Suprapubic skin (tissue), 4 donors: Measurements from ENCODE around the gene ADAMTS10. TPM values are rescaled to one million over a fixed set of nuclear protein-coding genes. Genes with fewer than 3 reads are reported as not detected.
A peak's percentile ranks its signal among the peaks of the same experiment; 100 is the strongest.
"Not testable (repeated sequence)": the region's sequence is repeated elsewhere in the genome, so short reads cannot be mapped to it uniquely, and the experiment has no call there.

Experiments
- DNase-seq, 2 donors: peaks; one replicate each; pipeline ENCODE4 v3.0.0-alpha.2; 2019; ENCODE audit warnings: low spot score in 2 of 2
- H3K27ac ChIP-seq: fragments of 200-600 bp; sonication (generic); one replicate; pipeline ENCODE4 v1.5.1; 2019
- H3K27me3 ChIP-seq: fragments of 200-600 bp; sonication (generic); one replicate; pipeline ENCODE4 v1.5.1; 2019
- H3K36me3 ChIP-seq: fragments of 200-600 bp; sonication (generic); one replicate; pipeline ENCODE4 v1.5.1; 2019
- H3K4me1 ChIP-seq: fragments of 200-600 bp; sonication (generic); one replicate; pipeline ENCODE4 v1.5.1; 2019
- H3K4me3 ChIP-seq: fragments of 200-600 bp; sonication (generic); one replicate; pipeline ENCODE4 v1.5.1; 2019; ENCODE audit warnings: mild to moderate bottlenecking
- H3K9me3 ChIP-seq: fragments of 200-600 bp; sonication (generic); one replicate; pipeline ENCODE4 v1.5.1; 2019
- CTCF ChIP-seq, 2 donors: fragments of 200-600 bp in 1 of 2; fragments of 450-650 bp in 1 of 2; sonication (generic) in 1 of 2; IDR thresholded peaks; one replicate each; pipeline ENCODE4 v1.5.1; 2016 to 2019; ENCODE audit warnings: antibody characterized with exemption in 2 of 2, mild to moderate bottlenecking in 1 of 2, moderate library complexity in 1 of 2
- EP300 ChIP-seq: sonication (generic); formaldehyde crosslinking; IDR thresholded peaks from one replicate; pipeline ENCODE4 v1.6.1; 2017; ENCODE audit warnings: antibody characterized with exemption
- POLR2A ChIP-seq, 2 donors: fragments of 450-650 bp; IDR thresholded peaks; one replicate each; pipeline ENCODE4 v1.6.1; 2017; ENCODE audit warnings: antibody characterized with exemption in 2 of 2, mild to moderate bottlenecking in 2 of 2, moderate library complexity in 2 of 2
- POLR2AphosphoS5 ChIP-seq, 3 donors: sonication (generic); formaldehyde crosslinking; IDR thresholded peaks; one replicate each; pipeline ENCODE4 v1.6.1; 2017; ENCODE audit warnings: antibody characterized with exemption in 3 of 3
- WGBS: methylation state at CpG from one replicate; pipeline ENCODE4 v1.1.5; 2018; 5-methylcytosine and 5-hydroxymethylcytosine counted together
- total RNA-seq, 4 donors: library from RNA; depleted of rRNA; stranded (reverse); fragments of >200 nt; gene quantifications; one replicate each; pipeline ENCODE4 v1.1.0, GENCODE V29; 2016

The ADAMTS10 gene
- total RNA-seq, 4 donors from 2014 or later: 1.8 to 39.6 (median 6.2) TPM

- Histone ChIP-seq H3K9me3 (no peaks in the 10 kb centered on the region), H3K4me3 (no peak overlapping the region), H3K27me3 (no peaks in the 10 kb centered on the region), H3K4me1 (peaks cover 34% of the 10 kb centered on the region), H3K27ac (no peak overlapping the region), H3K36me3 (no peaks in the 10 kb centered on the region)
- peak; percentile 81 to 91 for TF ChIP-seq CTCF (IDR thresholded peaks at IDR 0.05)
- TF ChIP-seq EP300: no peak
- no peak for TF ChIP-seq POLR2A (IDR thresholded peaks at IDR 0.05)
- WGBS: 26% methylated on average over 14 of the region's 17 CpGs
- DNase-seq: peak; percentile 90 to 91
These were observed 31.8 kb downstream of the ADAMTS10 start for GRCh38 chr19:8578642-8579265.

GRCh38 chr19:8577741-8578140 is 32.8 kb downstream of the ADAMTS10 start:
- 69% methylated on average over 4 of the region's 4 CpGs for WGBS
- Histone ChIP-seq H3K9me3 (no peaks in the 10 kb centered on the region), H3K36me3 (no peaks in the 10 kb centered on the region), H3K4me3 (no peak overlapping the region), H3K27ac (no peak overlapping the region), H3K4me1 (peaks cover 34% of the 10 kb centered on the region), H3K27me3 (no peaks in the 10 kb centered on the region)
- DNase-seq: no peak
- TF ChIP-seq EP300 (no peak), POLR2AphosphoS5 (IDR thresholded peaks at IDR 0.05) (no peak), POLR2A (IDR thresholded peaks at IDR 0.05) (no peak), CTCF (IDR thresholded peaks at IDR 0.05) (no peak)

- TF ChIP-seq POLR2A (IDR thresholded peaks at IDR 0.05): no peak
- no peak for TF ChIP-seq EP300
- TF ChIP-seq POLR2AphosphoS5 (IDR thresholded peaks at IDR 0.05): no peak
- TF ChIP-seq CTCF (IDR thresholded peaks at IDR 0.05): no peak
- 34% methylated on average over 4 of the region's 7 CpGs for WGBS
- Histone ChIP-seq H3K27ac (no peak within 1 kb of the TSS), H3K36me3 (no peaks in the 10 kb centered on the region), H3K27me3 (no peaks in the 10 kb centered on the region), H3K9me3 (no peaks in the 10 kb centered on the region), H3K4me1 (peaks cover 34% of the 10 kb centered on the region), H3K4me3 (peak within 1 kb of the TSS; percentile 37)
- DNase-seq: peak in 1 of 2 donors; percentile 73
These were observed 33.3 kb downstream of the ADAMTS10 start, which contains the start of gene MYO1F for GRCh38 chr19:8577247-8577646. Gene MYO1F (minus strand): TSS chr19:8577442. CDS start chr19:8577309, 133 bp downstream.

- Histone ChIP-seq H3K27ac (no peak overlapping the region), H3K9me3 (no peaks in the 10 kb centered on the region), H3K27me3 (no peaks in the 10 kb centered on the region), H3K4me3 (peak overlapping the region; percentile 37), H3K36me3 (no peaks in the 10 kb centered on the region), H3K4me1 (peaks cover 34% of the 10 kb centered on the region)
- DNase-seq: no peak
- WGBS: 35% methylated on average over 16 of the region's 19 CpGs
- no peak for TF ChIP-seq EP300
- TF ChIP-seq POLR2A (IDR thresholded peaks at IDR 0.05): no peak
- no peak for TF ChIP-seq CTCF (IDR thresholded peaks at IDR 0.05)
- TF ChIP-seq POLR2AphosphoS5 (IDR thresholded peaks at IDR 0.05): no peak
These were observed 34.1 kb downstream of the ADAMTS10 start for GRCh38 chr19:8576273-8576993.

GRCh38 chr19:8575467-8575997 is 35.0 kb downstream of the ADAMTS10 start:
- Histone ChIP-seq H3K36me3 (no peaks in the 10 kb centered on the region), H3K4me1 (peaks cover 32% of the 10 kb centered on the region), H3K27me3 (no peaks in the 10 kb centered on the region), H3K27ac (no peak overlapping the region), H3K4me3 (peak overlapping the region; percentile 37), H3K9me3 (no peaks in the 10 kb centered on the region)
- 35% methylated on average over 10 of the region's 10 CpGs for WGBS
- TF ChIP-seq CTCF (IDR thresholded peaks at IDR 0.05): no peak
- TF ChIP-seq POLR2A (IDR thresholded peaks at IDR 0.05): no peak
- TF ChIP-seq POLR2AphosphoS5 (IDR thresholded peaks at IDR 0.05): no peak
- no peak for DNase-seq

GRCh38 chr19:8574619-8574922 is 35.9 kb downstream of the ADAMTS10 start:
- H3K27me3 ChIP-seq, H3K27ac ChIP-seq, DNase-seq, H3K4me3 ChIP-seq, H3K36me3 ChIP-seq, H3K9me3 ChIP-seq: not testable (repeated sequence)
- 86% methylated on average over 7 of the region's 7 CpGs for WGBS
- H3K4me1 ChIP-seq: peaks cover 31% of the 10 kb centered on the region
